Measurements from ENCODE around the gene CEP350.

Gene CEP350

DNA sequence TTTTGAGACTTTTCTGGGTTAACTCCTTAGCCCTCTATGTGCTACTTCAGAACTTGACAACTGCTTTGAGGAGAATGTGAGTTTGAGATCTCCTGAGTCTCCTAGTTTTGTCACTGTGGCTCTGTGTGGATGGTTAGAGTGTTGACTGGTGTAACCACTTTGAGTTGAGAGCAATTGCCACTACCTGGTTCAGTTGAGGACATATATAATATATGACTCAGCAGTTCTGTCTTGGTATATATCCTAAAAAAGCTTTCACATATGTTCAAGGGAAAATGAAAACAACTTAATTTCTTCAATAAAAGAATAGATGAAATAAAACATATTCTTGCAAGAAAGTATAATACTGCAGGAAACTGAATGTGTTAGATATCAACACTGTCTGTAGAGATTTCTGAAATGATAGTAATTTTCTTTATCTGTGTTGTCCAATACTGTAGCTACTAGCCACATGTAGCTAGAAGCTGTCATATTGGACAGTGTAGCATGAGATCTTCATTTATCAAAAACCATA is 103.3 kb downstream of the CEP350 start:
- Histone ChIP-seq H3K4me1 (ENCODE audit: control insufficient read depth in 1 of 2, insufficient read depth in 1 of 2, low read depth in 1 of 2, low read length in 1 of 2) (peaks cover 11 to 12% of the 10 kb centered on the region in 2 experiments), H3K9me3 (no peaks in the 10 kb centered on the region), H3K4me3 (ENCODE audit: low read depth in 1 of 2, low read length in 1 of 2) (no peak overlapping the region), H3K27me3 (no peaks in the 10 kb centered on the region), H3K36me3 (peaks cover 62% of the 10 kb centered on the region), H3K27ac (no peak overlapping the region)
- TF ChIP-seq, protein P1, sequence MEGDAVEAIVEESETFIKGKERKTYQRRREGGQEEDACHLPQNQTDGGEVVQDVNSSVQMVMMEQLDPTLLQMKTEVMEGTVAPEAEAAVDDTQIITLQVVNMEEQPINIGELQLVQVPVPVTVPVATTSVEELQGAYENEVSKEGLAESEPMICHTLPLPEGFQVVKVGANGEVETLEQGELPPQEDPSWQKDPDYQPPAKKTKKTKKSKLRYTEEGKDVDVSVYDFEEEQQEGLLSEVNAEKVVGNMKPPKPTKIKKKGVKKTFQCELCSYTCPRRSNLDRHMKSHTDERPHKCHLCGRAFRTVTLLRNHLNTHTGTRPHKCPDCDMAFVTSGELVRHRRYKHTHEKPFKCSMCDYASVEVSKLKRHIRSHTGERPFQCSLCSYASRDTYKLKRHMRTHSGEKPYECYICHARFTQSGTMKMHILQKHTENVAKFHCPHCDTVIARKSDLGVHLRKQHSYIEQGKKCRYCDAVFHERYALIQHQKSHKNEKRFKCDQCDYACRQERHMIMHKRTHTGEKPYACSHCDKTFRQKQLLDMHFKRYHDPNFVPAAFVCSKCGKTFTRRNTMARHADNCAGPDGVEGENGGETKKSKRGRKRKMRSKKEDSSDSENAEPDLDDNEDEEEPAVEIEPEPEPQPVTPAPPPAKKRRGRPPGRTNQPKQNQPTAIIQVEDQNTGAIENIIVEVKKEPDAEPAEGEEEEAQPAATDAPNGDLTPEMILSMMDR (IDR thresholded peaks at IDR 0.05) = no peak

DNA sequence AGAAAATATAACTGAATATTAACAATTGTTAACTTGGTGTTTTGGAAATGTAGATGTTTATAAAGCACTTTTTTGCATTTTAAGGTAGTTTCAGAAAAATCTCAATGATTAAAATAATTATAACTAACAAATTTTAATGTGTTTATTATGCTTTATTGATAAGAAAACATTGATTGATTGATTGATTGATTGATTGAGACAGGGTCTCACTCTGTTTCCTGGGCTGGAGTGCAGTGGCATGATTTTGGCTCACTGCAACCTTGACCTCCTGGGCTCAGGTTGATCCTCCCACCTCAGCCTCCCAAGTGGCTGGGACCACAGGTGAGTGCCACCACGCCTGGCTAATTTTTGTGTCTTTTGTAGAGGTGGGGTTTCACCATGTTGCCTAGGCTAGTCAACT is 106.4 kb downstream of the CEP350 start:
- Histone ChIP-seq H3K27me3 (no peaks in the 10 kb centered on the region), H3K4me1 (ENCODE audit: control insufficient read depth in 1 of 2, insufficient read depth in 1 of 2, low read depth in 1 of 2, low read length in 1 of 2) (no peaks in the 10 kb centered on the region), H3K4me3 (ENCODE audit: low read depth in 1 of 2, low read length in 1 of 2) (no peak overlapping the region), H3K27ac (no peak overlapping the region), H3K36me3 (peaks cover 69% of the 10 kb centered on the region), H3K9me3 (no peaks in the 10 kb centered on the region)
- TF ChIP-seq, protein P1 (IDR thresholded peaks at IDR 0.05) = no peak

DNA sequence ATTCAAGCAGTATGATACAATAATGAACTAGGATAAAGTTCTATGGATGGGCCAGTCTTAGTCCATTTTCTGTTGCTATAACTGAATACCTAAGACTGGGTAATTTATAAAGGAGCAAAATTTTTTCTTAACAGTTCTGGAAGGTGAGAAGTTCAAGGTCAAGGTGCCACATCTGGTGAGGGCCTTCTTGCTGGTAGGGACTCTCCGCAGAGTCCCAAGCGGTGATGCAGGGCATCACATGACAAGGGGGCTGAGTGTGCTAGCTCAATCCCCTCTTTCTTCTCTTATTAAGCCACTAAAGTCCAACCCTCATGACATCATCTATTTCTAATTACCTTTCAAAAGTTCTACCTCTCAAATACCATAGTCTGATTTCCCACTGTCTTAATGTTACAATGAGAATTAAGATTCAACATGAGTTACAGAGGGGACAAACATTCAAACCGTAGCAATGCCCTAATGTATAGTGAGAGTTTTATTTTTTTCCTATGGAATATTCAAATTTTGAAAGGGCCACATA is 107.9 kb downstream of the CEP350 start:
- H3K4me1 ChIP-seq (ENCODE audit: control insufficient read depth in 1 of 2, insufficient read depth in 1 of 2, low read depth in 1 of 2, low read length in 1 of 2) = no peaks in the 10 kb centered on the region
- H3K27ac ChIP-seq = no peak overlapping the region
- H3K36me3 ChIP-seq = peaks cover 74% of the 10 kb centered on the region
- TF ChIP-seq, protein P1 (IDR thresholded peaks at IDR 0.05) = no peak
- H3K27me3 ChIP-seq = no peaks in the 10 kb centered on the region
- H3K4me3 ChIP-seq (ENCODE audit: low read depth in 1 of 2, low read length in 1 of 2) = no peak overlapping the region
- H3K9me3 ChIP-seq = no peaks in the 10 kb centered on the region

DNA sequence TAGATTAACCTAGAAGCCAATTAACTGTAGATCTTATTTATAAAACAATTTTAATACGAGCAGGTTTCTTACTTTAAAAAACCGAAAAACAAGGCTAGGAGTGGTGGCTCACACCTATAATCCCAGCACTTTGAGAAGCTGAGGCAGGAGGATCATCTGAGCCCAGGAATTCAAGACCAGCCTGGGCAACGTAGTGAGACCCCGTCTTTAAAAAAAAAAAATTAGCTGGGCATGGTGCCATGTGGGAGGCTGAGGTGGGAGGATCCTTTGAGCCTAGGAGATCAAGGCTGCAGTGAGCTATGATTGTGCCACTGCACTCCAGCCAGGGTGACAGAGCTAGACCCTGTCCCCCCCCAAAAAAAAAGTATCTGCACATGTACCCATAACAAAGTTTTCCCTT is 110.8 kb downstream of the CEP350 start:
- Histone ChIP-seq H3K36me3 (peaks cover 88% of the 10 kb centered on the region), H3K27ac (no peak overlapping the region), H3K9me3 (no peaks in the 10 kb centered on the region), H3K27me3 (no peaks in the 10 kb centered on the region), H3K4me3 (ENCODE audit: low read depth in 1 of 2, low read length in 1 of 2) (no peak overlapping the region), H3K4me1 (ENCODE audit: control insufficient read depth in 1 of 2, insufficient read depth in 1 of 2, low read depth in 1 of 2, low read length in 1 of 2) (no peaks in the 10 kb centered on the region)
- TF ChIP-seq, protein P1 (IDR thresholded peaks at IDR 0.05) = no peak

DNA sequence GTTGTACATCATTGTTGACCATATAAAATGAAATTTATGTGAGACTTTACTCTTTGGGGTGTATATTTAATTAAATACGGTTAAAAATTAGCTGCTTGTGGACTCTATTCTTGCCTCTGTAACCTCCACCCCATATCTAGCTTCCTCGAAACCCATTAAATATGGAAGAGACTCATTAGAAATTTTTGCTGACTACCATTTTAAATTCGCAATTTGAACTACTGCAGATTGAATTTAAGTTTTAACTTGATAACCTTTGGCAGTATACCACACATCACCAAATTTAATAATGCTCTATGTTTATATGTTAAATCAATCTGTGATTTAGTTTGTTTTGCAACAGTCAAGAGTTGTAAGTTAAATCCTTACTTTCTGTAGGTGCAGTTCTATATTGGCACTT is 111.5 kb downstream of the CEP350 start:
- Histone ChIP-seq H3K4me3 (ENCODE audit: low read depth in 1 of 2, low read length in 1 of 2) (no peak overlapping the region), H3K27ac (no peak overlapping the region), H3K4me1 (ENCODE audit: control insufficient read depth in 1 of 2, insufficient read depth in 1 of 2, low read depth in 1 of 2, low read length in 1 of 2) (no peaks in the 10 kb centered on the region), H3K27me3 (no peaks in the 10 kb centered on the region), H3K9me3 (no peaks in the 10 kb centered on the region), H3K36me3 (peaks cover 89% of the 10 kb centered on the region)
- TF ChIP-seq, protein P1 (IDR thresholded peaks at IDR 0.05) = no peak
